ENCODE data around the gene FCER1G.
A peak's percentile ranks its signal among the peaks of the same experiment; 100 is the strongest.

DNA sequence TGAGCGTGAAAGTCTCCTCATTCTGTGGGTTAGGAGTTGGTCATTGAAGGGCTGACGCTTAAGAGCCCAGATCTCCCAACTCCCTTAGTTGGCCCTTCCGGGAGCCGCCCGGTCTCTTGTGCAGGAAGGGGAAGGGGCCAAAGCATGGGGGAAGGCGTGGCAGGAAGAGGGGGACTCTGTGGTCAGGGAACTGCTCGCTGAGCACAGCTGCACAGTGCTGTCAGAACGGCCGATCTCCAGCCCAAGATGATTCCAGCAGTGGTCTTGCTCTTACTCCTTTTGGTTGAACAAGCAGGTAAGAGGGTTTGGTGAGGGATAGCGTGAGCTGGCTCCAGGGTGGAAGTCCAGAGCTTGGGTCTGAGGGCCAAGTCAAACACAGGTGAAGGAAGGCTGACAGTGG lies at the start of gene FCER1G:
- TF ChIP-seq, protein P1, sequence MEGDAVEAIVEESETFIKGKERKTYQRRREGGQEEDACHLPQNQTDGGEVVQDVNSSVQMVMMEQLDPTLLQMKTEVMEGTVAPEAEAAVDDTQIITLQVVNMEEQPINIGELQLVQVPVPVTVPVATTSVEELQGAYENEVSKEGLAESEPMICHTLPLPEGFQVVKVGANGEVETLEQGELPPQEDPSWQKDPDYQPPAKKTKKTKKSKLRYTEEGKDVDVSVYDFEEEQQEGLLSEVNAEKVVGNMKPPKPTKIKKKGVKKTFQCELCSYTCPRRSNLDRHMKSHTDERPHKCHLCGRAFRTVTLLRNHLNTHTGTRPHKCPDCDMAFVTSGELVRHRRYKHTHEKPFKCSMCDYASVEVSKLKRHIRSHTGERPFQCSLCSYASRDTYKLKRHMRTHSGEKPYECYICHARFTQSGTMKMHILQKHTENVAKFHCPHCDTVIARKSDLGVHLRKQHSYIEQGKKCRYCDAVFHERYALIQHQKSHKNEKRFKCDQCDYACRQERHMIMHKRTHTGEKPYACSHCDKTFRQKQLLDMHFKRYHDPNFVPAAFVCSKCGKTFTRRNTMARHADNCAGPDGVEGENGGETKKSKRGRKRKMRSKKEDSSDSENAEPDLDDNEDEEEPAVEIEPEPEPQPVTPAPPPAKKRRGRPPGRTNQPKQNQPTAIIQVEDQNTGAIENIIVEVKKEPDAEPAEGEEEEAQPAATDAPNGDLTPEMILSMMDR (IDR thresholded peaks at IDR 0.05), result no peak
- peak in 2 of 3 donors; percentile 26 to 70 for TF ChIP-seq POLR2A (IDR thresholded peaks at IDR 0.05)

Data from body of pancreas (tissue), 4 donors.